Spleen (tissue), 11 donors: ENCODE data around the gene EWSR1. TPM values are rescaled to one million over a fixed set of nuclear protein-coding genes. Genes with fewer than 3 reads are reported as not detected.

ENCODE experiments used
- DNase-seq: peaks from one replicate; pipeline ENCODE4 v3.0.0-alpha.2; 2020
- H3K27ac ChIP-seq, 8 donors: fragments of 200-600 bp; sonication (generic) in 7 of 8; 1 replicate in 4 of 8; 2 replicates in 4 of 8; pipeline versions ENCODE4 v1.5.0 to v1.8.0; 2016 to 2021; ENCODE audit warnings: inconsistent platforms in 4 of 8, mild to moderate bottlenecking in 4 of 8, moderate library complexity in 1 of 8
- H3K27me3 ChIP-seq, 7 donors: fragments of 200-600 bp; sonication (generic) in 6 of 7; replicated peaks in 1 of 7; 1 replicate in 4 of 7; 2 replicates in 3 of 7; pipeline versions ENCODE4 v1.5.0 to v1.8.0; 2016 to 2021; ENCODE audit warnings: inconsistent platforms in 3 of 7, mild to moderate bottlenecking in 1 of 7
- H3K36me3 ChIP-seq, 6 donors: fragments of 200-600 bp; sonication (generic) in 5 of 6; 1 replicate in 4 of 6; 2 replicates in 2 of 6; pipeline versions ENCODE4 v1.5.0 to v1.8.0; 2016 to 2021; ENCODE audit warnings: inconsistent platforms in 2 of 6
- H3K4me1 ChIP-seq, 6 donors: fragments of 200-600 bp; sonication (generic) in 5 of 6; 1 replicate in 3 of 6; 2 replicates in 3 of 6; pipeline versions ENCODE4 v1.5.0 to v1.8.0; 2016 to 2021; ENCODE audit warnings: inconsistent platforms in 3 of 6
- H3K4me3 ChIP-seq, 8 donors: fragments of 200-600 bp; sonication (generic) in 7 of 8; 1 replicate in 4 of 8; 2 replicates in 4 of 8; pipeline versions ENCODE4 v1.5.0 to v1.8.0; 2016 to 2021; ENCODE audit warnings: inconsistent platforms in 4 of 8, mild to moderate bottlenecking in 4 of 8, moderate library complexity in 2 of 8
- H3K9me3 ChIP-seq, 8 donors: fragments of 200-600 bp; sonication (generic) in 7 of 8; 1 replicate in 4 of 8; 2 replicates in 4 of 8; pipeline versions ENCODE4 v1.5.0 to v1.8.0; 2016 to 2021; ENCODE audit warnings: inconsistent platforms in 4 of 8
- CTCF ChIP-seq, 11 experiments: fragments of 200-600 bp in 7 of 11; fragments of 450-650 bp in 4 of 11; sonication (generic) in 4 of 11; IDR thresholded peaks in 8 of 11; conservative IDR thresholded peaks in 3 of 11; 1 replicate in 7 of 11; 2 replicates in 4 of 11; pipeline versions ENCODE4 v1.4.0 to v1.8.0; 2016 to 2021; ENCODE audit warnings: antibody characterized with exemption in 11 of 11, inconsistent platforms in 4 of 11, mild to moderate bottlenecking in 1 of 11
- POLR2A ChIP-seq, 3 donors: fragments of 450-650 bp; IDR thresholded peaks; one replicate each; pipeline ENCODE4 v1.5.1; 2017; ENCODE audit warnings: antibody characterized with exemption in 3 of 3, mild to moderate bottlenecking in 1 of 3
- POLR2AphosphoS5 ChIP-seq, 3 donors: sonication (generic); formaldehyde crosslinking; IDR thresholded peaks; one replicate each; pipeline ENCODE4 v1.5.1; 2017; ENCODE audit warnings: antibody characterized with exemption in 3 of 3
- WGBS, 5 donors: extraction: QIAGEN DNeasy Blood & Tissue Kit in 3 of 5; methylation state at CpG; one replicate each; pipeline versions ENCODE4 v1.1.5 to v1.1.7; 2013 to 2018; 5-methylcytosine and 5-hydroxymethylcytosine counted together
- intact Hi-C: fragments of 100-400 bp; cut with DNase I; formaldehyde crosslinking; loops from one replicate; pipeline ENCODE4 v1.15.0; 2023; ENCODE audit warnings: low total_unique reads
- polyA plus RNA-seq, 3 donors: library from polyadenylated mRNA; stranded (reverse); fragments of 200-250 nt; gene quantifications; one replicate each; pipeline ENCODE4 v1.2.1, GENCODE V29; 2013
- total RNA-seq, 7 donors: library from RNA; depleted of rRNA in 3 of 7; stranded (reverse); fragments of >200 nt in 3 of 7; fragmentation: NEBNext Ultra II Directional in 4 of 7; extraction: Animal tissue kit (Norgen Biotek cat#: 25700) in 4 of 7; gene quantifications; one replicate each; pipeline versions ENCODE4 v1.1.0 to v1.2.1, GENCODE V29; 2016 to 2021
- donor health status: healthy with polysubstance abuse.
- donor health status: DM: no; HTN: no; CAD: no; lungs with moderate emphysema.
- donor health status: DM: no; HTN: no; CAD: no.
- donor health status: Bipolar disorder and iron deficiency.
- donor health status: healthy.
- donor health status: DM: no; HTN: no; CAD: no.
- donor health status: DM: yes; HTN: yes; CAD: no.

Gene EWSR1
- total and polyA plus RNA-seq, 10 donors: 127 to 282 (median 239) TPM

GRCh38 chr22:29260601-29261315, 7.3 kb upstream of the EWSR1 start:
- peak; percentile 74 for DNase-seq
- peaks cover 0 to 79% (median 5%) of the 10 kb centered on the region in 6 donors for H3K36me3 ChIP-seq
- no peaks in the 10 kb centered on the region for H3K9me3 ChIP-seq
- no peaks in the 10 kb centered on the region for H3K27me3 ChIP-seq
- peak overlapping the region in 2 of 8 donors; percentile 3 to 24 for H3K27ac ChIP-seq
- TF ChIP-seq POLR2AphosphoS5 (IDR thresholded peaks at IDR 0.05): peak; percentile 28 to 64 (median 61)
- TF ChIP-seq CTCF (IDR thresholded peaks at IDR 0.05 in 8 of 11, conservative IDR thresholded peaks at IDR 0.05 in 3 of 11): no peak
- no peak overlapping the region for H3K4me3 ChIP-seq
- WGBS, 5 donors: 79 to 91% (median 85%) methylated on average over 4 to 17 of the region's 17 CpGs
- intact Hi-C loops: no loop called here
- peaks cover 0 to 23% (median 7%) of the 10 kb centered on the region in 6 donors for H3K4me1 ChIP-seq

DNA sequence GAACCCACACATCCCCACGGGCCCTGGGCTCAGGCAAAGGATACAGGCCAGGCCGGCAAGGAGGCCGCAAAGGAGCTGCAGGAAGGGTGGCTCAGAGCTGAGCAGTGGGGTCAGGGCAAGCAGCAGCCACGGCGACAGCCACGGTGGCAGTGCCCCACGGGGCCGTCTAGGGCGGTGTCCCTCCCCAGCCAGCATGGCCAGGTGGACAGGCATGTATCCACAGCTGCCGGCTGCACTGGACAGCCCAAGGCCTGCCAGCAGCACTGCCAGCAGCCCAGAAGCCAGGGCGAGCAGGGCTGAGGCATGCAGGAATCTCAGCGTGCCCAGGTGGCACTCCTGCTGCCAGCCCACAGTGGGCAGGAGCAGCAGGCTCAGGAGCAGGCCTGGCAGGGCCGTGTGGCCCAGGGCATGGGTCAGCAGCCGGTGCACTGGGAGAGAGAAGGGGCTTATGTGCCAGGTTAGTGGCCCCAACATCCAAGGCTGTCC, 4.2 kb upstream of the EWSR1 start:
- WGBS, 5 donors: 66 to 81% (median 79%) methylated on average over 10 to 14 of the region's 14 CpGs
- H3K27me3 ChIP-seq: no peaks in the 10 kb centered on the region
- peaks cover 13 to 35% (median 22%) of the 10 kb centered on the region in 6 donors for H3K4me1 ChIP-seq
- DNase-seq: peak; percentile 77
- intact Hi-C loops: no loop called here
- peak overlapping the region in 4 of 8 donors; percentile 3 to 40 (median 26) for H3K27ac ChIP-seq
- no peaks in the 10 kb centered on the region for H3K9me3 ChIP-seq
- no peak overlapping the region for H3K4me3 ChIP-seq
- peak; percentile 55 to 69 (median 64) for TF ChIP-seq POLR2AphosphoS5 (IDR thresholded peaks at IDR 0.05)
- TF ChIP-seq POLR2A (IDR thresholded peaks at IDR 0.05): no peak
- H3K36me3 ChIP-seq: peaks cover 0 to 67% (median 5%) of the 10 kb centered on the region in 6 donors

GRCh38 chr22:29265305-29265704, 2.8 kb upstream of the EWSR1 start:
- 92 to 97% (median 94%) methylated on average over 6 to 7 of the region's 7 CpGs for WGBS, 5 donors
- peak in 2 of 3 donors; percentile 19 to 41 for TF ChIP-seq POLR2AphosphoS5 (IDR thresholded peaks at IDR 0.05)
- TF ChIP-seq CTCF (IDR thresholded peaks at IDR 0.05 in 8 of 11, conservative IDR thresholded peaks at IDR 0.05 in 3 of 11): no peak
- intact Hi-C loops: no loop called here
- Histone ChIP-seq H3K4me3 (no peak overlapping the region), H3K27me3 (no peaks in the 10 kb centered on the region), H3K9me3 (no peaks in the 10 kb centered on the region), H3K36me3 (peaks cover 0 to 52% (median 5%) of the 10 kb centered on the region in 6 donors), H3K27ac (peak overlapping the region in 4 of 8 donors; percentile 98 to 99 (median 98)), H3K4me1 (peaks cover 22 to 50% (median 36%) of the 10 kb centered on the region in 6 donors)
- peak; percentile 75 for DNase-seq

DNA sequence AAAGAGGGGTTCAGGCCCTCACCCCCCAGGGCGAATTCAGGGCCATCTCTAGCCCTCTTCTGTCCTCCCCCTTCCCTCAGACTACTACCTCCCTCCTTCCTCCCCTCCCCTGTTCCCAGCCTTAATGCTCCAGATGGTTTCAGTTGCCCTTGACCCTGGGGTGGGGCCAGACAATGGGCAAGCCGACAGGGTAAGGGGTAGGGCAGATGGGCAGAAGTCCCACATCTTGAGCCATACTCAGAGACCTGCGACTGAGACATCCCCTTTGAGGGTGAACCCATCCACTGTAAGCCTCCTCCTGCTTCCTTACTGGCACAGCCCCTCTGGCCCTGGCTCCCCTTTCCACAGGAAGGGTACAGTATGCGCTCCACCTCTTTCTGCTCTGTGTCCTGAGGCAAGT, 2.1 kb upstream of the EWSR1 start:
- intact Hi-C loops: no loop called here
- Histone ChIP-seq H3K27ac (peak overlapping the region; percentile 7 to 99 (median 98)), H3K27me3 (no peaks in the 10 kb centered on the region), H3K9me3 (no peaks in the 10 kb centered on the region), H3K36me3 (peaks cover 0 to 49% (median 3%) of the 10 kb centered on the region in 6 donors), H3K4me1 (peaks cover 29 to 56% (median 42%) of the 10 kb centered on the region in 6 donors), H3K4me3 (peak overlapping the region in 2 of 8 donors; percentile 91 to 98)
- TF ChIP-seq POLR2AphosphoS5 (IDR thresholded peaks at IDR 0.05): peak in 1 of 3 donors; percentile 41
- TF ChIP-seq POLR2A (IDR thresholded peaks at IDR 0.05): no peak
- DNase-seq: no peak
- 68 to 78% (median 72%) methylated on average over 4 of the region's 4 CpGs for WGBS, 5 donors
